GM23338 (cell line): ENCODE measurements around the gene CXorf65. TPM values are rescaled to one million over a fixed set of nuclear protein-coding genes. Genes with fewer than 3 reads are reported as not detected.

Experiments
- ATAC-seq: fragments of 200-7000 bp; cut with Tn5 transposase; 3 replicates; pipeline ENCODE4 v1.9.1; 2020
- DNase-seq: peaks from one replicate; pipeline ENCODE4 v3.0.0-alpha.2; 2015; ENCODE audit warnings: low spot score
- H2AFZ ChIP-seq: fragments of 200-600 bp; sonication (generic); 2 replicates; pipeline ENCODE4 v1.8.0; 2016; ENCODE audit warnings: antibody characterized with exemption, mild to moderate bottlenecking, moderate library complexity
- H3F3A ChIP-seq: fragments of 200-600 bp; sonication (generic); replicated peaks from 2 replicates; pipeline ENCODE4 v1.8.0; 2017; ENCODE audit warnings: antibody characterized with exemption, mixed run types, low read depth
- H3K27ac ChIP-seq: fragments of 200-600 bp; sonication (generic); 2 replicates; pipeline ENCODE4 v1.6.1; 2016; ENCODE audit warnings: low read depth
- H3K27me3 ChIP-seq: fragments of 200-600 bp; sonication (generic); 2 replicates; pipeline ENCODE4 v1.8.0; 2016; ENCODE audit warnings: mild to moderate bottlenecking, mixed run types, moderate library complexity; ENCODE audit not compliant: insufficient read depth
- H3K36me3 ChIP-seq: fragments of 200-600 bp; sonication (generic); 2 replicates; pipeline ENCODE4 v1.8.0; 2016; ENCODE audit warnings: mild to moderate bottlenecking; ENCODE audit not compliant: insufficient read depth
- H3K4me1 ChIP-seq: fragments of 200-600 bp; sonication (generic); 2 replicates; pipeline ENCODE4 v1.8.0; 2016; ENCODE audit warnings: mild to moderate bottlenecking, moderate library complexity; ENCODE audit not compliant: insufficient read depth
- H3K4me2 ChIP-seq: fragments of 200-600 bp; sonication (generic); 2 replicates; pipeline ENCODE4 v1.7.1; 2017; ENCODE audit warnings: mixed run types
- H3K4me3 ChIP-seq: fragments of 200-600 bp; sonication (generic); 2 replicates; pipeline ENCODE4 v1.6.1; 2016; ENCODE audit warnings: mixed run types
- H3K79me2 ChIP-seq: fragments of 200-600 bp; sonication (generic); replicated peaks from 2 replicates; pipeline ENCODE4 v1.8.0; 2017; ENCODE audit warnings: mild to moderate bottlenecking; ENCODE audit not compliant: insufficient read depth
- H3K9me2 ChIP-seq: fragments of 200-600 bp; sonication (generic); 2 replicates; pipeline ENCODE4 v1.8.0; 2017; ENCODE audit not compliant: insufficient read depth
- H4K20me1 ChIP-seq: fragments of 200-600 bp; sonication (generic); replicated peaks from 2 replicates; pipeline ENCODE4 v1.8.0; 2017; ENCODE audit warnings: mild to moderate bottlenecking; ENCODE audit not compliant: insufficient read depth
- H3K27ac Mint-ChIP-seq: 2 replicates; pipeline ENCODE4 v1.8.0; 2020; ENCODE audit warnings: inconsistent platforms, mild to moderate bottlenecking, moderate library complexity, mixed read lengths
- H3K27me3 Mint-ChIP-seq: 3 replicates; pipeline ENCODE4 v1.8.0; 2022; ENCODE audit warnings: low read depth, mild to moderate bottlenecking, moderate library complexity, mixed read lengths, inconsistent platforms; ENCODE audit not compliant: insufficient read depth, poor library complexity
- H3K36me3 Mint-ChIP-seq: 3 replicates; pipeline ENCODE4 v1.8.0; 2021; ENCODE audit warnings: low read depth, mild to moderate bottlenecking, inconsistent platforms, moderate library complexity, mixed read lengths
- H3K4me1 Mint-ChIP-seq: 3 replicates; pipeline ENCODE4 v1.8.0; 2020; ENCODE audit warnings: mild to moderate bottlenecking, inconsistent platforms, mixed read lengths
- H3K4me3 Mint-ChIP-seq: 3 replicates; pipeline ENCODE4 v1.8.0; 2021; ENCODE audit warnings: moderate library complexity, mild to moderate bottlenecking, inconsistent platforms, mixed read lengths
- H3K9me3 Mint-ChIP-seq: 3 replicates; pipeline ENCODE4 v1.8.0; 2020; ENCODE audit warnings: moderate library complexity, mild to moderate bottlenecking, inconsistent platforms, mixed read lengths
- CTCF ChIP-seq, 2 experiments: fragments of 200-600 bp in 1 of 2; sonication (generic) in 1 of 2; conservative IDR thresholded peaks; 2 replicates each; pipeline versions ENCODE4 v1.5.1 to v1.6.1; 2016 to 2017; ENCODE audit warnings: antibody characterized with exemption in 2 of 2, low read depth in 2 of 2, mild to moderate bottlenecking in 2 of 2, moderate library complexity in 1 of 2
- ZNF331 ChIP-seq: fragments of 250-450 bp; sonication (Bioruptor Pico); IDR thresholded peaks from 2 replicates; pipeline ENCODE4 v1.5.0; 2020; ENCODE audit warnings: low read depth, mild to moderate bottlenecking, moderate library complexity
- polyA plus RNA-seq: library from polyadenylated mRNA; unstranded; fragments of >200 nt; fragmentation: Nextera tagmentation; extraction: Ambion mirVana; gene quantifications from 2 replicates; pipeline ENCODE4 v1.2.1, GENCODE V29; 2016
- total RNA-seq: library from RNA; depleted of rRNA; stranded (reverse); fragments of >200 nt; shearing (Covaris generic); gene quantifications from 2 replicates; pipeline ENCODE4 v1.2.3, GENCODE V29; 2014
- TF ChIP-seq, protein P1 (sequence below): fragments of 250-450 bp; sonication (Bioruptor Pico); IDR thresholded peaks from 2 replicates; pipeline ENCODE4 v1.5.0; 2020; ENCODE audit warnings: mild to moderate bottlenecking, moderate library complexity

Gene CXorf65
- total and polyA plus RNA-seq, 2 experiments from 2014 or later, result 0.79 TPM; not detected in 1

- TF ChIP-seq, protein P1, sequence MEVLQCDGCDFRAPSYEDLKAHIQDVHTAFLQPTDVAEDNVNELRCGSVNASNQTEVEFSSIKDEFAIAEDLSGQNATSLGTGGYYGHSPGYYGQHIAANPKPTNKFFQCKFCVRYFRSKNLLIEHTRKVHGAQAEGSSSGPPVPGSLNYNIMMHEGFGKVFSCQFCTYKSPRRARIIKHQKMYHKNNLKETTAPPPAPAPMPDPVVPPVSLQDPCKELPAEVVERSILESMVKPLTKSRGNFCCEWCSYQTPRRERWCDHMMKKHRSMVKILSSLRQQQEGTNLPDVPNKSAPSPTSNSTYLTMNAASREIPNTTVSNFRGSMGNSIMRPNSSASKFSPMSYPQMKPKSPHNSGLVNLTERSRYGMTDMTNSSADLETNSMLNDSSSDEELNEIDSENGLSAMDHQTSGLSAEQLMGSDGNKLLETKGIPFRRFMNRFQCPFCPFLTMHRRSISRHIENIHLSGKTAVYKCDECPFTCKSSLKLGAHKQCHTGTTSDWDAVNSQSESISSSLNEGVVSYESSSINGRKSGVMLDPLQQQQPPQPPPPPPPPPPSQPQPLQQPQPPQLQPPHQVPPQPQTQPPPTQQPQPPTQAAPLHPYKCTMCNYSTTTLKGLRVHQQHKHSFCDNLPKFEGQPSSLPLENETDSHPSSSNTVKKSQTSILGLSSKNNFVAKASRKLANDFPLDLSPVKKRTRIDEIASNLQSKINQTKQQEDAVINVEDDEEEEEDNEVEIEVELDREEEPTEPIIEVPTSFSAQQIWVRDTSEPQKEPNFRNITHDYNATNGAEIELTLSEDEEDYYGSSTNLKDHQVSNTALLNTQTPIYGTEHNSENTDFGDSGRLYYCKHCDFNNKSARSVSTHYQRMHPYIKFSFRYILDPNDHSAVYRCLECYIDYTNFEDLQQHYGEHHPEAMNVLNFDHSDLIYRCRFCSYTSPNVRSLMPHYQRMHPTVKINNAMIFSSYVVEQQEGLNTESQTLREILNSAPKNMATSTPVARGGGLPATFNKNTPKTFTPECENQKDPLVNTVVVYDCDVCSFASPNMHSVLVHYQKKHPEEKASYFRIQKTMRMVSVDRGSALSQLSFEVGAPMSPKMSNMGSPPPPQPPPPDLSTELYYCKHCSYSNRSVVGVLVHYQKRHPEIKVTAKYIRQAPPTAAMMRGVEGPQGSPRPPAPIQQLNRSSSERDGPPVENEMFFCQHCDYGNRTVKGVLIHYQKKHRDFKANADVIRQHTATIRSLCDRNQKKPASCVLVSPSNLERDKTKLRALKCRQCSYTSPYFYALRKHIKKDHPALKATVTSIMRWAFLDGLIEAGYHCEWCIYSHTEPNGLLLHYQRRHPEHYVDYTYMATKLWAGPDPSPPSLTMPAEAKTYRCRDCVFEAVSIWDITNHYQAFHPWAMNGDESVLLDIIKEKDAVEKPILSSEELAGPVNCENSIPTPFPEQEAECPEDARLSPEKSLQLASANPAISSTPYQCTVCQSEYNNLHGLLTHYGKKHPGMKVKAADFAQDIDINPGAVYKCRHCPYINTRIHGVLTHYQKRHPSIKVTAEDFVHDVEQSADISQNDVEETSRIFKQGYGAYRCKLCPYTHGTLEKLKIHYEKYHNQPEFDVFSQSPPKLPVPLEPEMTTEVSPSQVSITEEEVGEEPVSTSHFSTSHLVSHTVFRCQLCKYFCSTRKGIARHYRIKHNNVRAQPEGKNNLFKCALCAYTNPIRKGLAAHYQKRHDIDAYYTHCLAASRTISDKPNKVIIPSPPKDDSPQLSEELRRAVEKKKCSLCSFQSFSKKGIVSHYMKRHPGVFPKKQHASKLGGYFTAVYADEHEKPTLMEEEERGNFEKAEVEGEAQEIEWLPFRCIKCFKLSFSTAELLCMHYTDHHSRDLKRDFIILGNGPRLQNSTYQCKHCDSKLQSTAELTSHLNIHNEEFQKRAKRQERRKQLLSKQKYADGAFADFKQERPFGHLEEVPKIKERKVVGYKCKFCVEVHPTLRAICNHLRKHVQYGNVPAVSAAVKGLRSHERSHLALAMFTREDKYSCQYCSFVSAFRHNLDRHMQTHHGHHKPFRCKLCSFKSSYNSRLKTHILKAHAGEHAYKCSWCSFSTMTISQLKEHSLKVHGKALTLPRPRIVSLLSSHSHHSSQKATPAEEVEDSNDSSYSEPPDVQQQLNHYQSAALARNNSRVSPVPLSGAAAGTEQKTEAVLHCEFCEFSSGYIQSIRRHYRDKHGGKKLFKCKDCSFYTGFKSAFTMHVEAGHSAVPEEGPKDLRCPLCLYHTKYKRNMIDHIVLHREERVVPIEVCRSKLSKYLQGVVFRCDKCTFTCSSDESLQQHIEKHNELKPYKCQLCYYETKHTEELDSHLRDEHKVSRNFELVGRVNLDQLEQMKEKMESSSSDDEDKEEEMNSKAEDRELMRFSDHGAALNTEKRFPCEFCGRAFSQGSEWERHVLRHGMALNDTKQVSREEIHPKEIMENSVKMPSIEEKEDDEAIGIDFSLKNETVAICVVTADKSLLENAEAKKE (CRISPR knock-in tag), result no peak
- TF ChIP-seq CTCF (conservative IDR thresholded peaks at IDR 0.05; ENCODE audit: low read depth in 2 of 2), result no peak
These were observed 3.2 kb downstream of the CXorf65 start (continued) for GRCh38 chrX:71103110-71103983.

DNA sequence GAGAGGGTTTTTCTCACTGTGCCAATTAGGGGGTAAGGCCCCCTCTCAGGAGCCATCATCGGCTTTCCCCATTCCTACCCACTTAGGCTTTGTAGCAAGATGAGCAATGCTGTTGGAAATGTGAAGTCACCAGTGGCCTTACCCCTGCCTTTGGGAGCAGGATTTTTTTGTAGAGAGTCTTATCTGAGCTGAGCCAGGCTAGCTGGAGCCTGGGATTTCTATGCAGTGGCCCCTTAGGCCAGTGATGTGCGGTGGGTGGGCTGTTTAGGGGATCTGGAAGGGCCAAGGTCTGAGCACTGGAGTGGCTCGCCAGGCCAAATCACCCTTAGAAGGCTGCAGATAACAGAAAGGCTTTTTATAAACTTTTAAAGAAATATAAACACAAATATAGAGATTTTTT lies 4.2 kb downstream of the CXorf65 start:
- peaks cover 10% of the 10 kb centered on the region; the same call in 1 of the 3 replicates for H3K36me3 Mint-ChIP-seq
- peaks cover 51% of the 10 kb centered on the region for H3K4me1 Mint-ChIP-seq
- Histone ChIP-seq H4K20me1 (no peaks in the 10 kb centered on the region), H3K27me3 (peaks cover 4% of the 10 kb centered on the region; the same call in 1 of the 2 replicates), H3K9me2 (no peaks in the 10 kb centered on the region), H3K4me3 (peak overlapping the region; percentile 53; the same call in 1 of the 2 replicates), H3K36me3 (no peaks in the 10 kb centered on the region), H2AFZ (no peak overlapping the region), H3K4me2 (peak overlapping the region; percentile 71), H3K4me1 (peaks cover 57% of the 10 kb centered on the region), H3F3A (peaks cover 5% of the 10 kb centered on the region; the same call in 1 of the 2 replicates), H3K27ac (0 out of 2 replicates have a peak overlapping the region, but pooled peaks have one; percentile 88), H3K79me2 (peaks cover 13% of the 10 kb centered on the region)
- peak overlapping the region; percentile 25; the same call in 1 of the 3 replicates for H3K4me3 Mint-ChIP-seq
- no peaks in the 10 kb centered on the region for H3K9me3 Mint-ChIP-seq
- peaks cover 6% of the 10 kb centered on the region for H3K27me3 Mint-ChIP-seq
- DNase-seq, result no peak
- 0 out of 2 replicates have a peak overlapping the region, but pooled peaks have one; percentile 52 for H3K27ac Mint-ChIP-seq
- ATAC-seq, result no peak
- TF ChIP-seq ZNF331 (no peak), CTCF (conservative IDR thresholded peaks at IDR 0.05; ENCODE audit: low read depth in 2 of 2) (no peak)
